ENCODE data around the gene ARMC8. TPM values are rescaled to one million over a fixed set of nuclear protein-coding genes. Genes with fewer than 3 reads are reported as not detected.

The ARMC8 gene
- total and polyA plus RNA-seq, 2 of the 8 experiments (the other 6 are each of a cell fraction or from before 2014, with no cell fraction given), result 47.3 to 58.5 TPM

DNA sequence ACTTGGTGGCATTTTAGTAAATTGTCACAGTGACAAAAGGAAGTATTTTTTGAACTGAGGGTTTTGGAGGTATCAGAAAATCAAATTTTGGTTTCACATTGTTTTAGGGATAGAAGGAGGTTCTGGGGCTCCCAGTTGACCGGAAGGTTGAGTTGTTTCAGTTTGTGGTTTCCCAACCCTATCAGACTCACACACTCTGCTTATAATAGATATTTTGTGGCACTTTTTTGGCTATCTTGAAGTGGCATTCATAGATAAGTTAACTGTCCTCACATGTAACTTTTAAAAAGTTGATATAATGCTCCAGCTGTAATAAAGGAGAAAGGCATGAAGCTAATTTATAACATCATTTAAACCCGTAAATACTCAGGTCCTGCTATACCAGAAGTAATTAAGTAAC, 12.8 kb downstream of the ARMC8 start (continued):
- TF ChIP-seq, protein P1, sequence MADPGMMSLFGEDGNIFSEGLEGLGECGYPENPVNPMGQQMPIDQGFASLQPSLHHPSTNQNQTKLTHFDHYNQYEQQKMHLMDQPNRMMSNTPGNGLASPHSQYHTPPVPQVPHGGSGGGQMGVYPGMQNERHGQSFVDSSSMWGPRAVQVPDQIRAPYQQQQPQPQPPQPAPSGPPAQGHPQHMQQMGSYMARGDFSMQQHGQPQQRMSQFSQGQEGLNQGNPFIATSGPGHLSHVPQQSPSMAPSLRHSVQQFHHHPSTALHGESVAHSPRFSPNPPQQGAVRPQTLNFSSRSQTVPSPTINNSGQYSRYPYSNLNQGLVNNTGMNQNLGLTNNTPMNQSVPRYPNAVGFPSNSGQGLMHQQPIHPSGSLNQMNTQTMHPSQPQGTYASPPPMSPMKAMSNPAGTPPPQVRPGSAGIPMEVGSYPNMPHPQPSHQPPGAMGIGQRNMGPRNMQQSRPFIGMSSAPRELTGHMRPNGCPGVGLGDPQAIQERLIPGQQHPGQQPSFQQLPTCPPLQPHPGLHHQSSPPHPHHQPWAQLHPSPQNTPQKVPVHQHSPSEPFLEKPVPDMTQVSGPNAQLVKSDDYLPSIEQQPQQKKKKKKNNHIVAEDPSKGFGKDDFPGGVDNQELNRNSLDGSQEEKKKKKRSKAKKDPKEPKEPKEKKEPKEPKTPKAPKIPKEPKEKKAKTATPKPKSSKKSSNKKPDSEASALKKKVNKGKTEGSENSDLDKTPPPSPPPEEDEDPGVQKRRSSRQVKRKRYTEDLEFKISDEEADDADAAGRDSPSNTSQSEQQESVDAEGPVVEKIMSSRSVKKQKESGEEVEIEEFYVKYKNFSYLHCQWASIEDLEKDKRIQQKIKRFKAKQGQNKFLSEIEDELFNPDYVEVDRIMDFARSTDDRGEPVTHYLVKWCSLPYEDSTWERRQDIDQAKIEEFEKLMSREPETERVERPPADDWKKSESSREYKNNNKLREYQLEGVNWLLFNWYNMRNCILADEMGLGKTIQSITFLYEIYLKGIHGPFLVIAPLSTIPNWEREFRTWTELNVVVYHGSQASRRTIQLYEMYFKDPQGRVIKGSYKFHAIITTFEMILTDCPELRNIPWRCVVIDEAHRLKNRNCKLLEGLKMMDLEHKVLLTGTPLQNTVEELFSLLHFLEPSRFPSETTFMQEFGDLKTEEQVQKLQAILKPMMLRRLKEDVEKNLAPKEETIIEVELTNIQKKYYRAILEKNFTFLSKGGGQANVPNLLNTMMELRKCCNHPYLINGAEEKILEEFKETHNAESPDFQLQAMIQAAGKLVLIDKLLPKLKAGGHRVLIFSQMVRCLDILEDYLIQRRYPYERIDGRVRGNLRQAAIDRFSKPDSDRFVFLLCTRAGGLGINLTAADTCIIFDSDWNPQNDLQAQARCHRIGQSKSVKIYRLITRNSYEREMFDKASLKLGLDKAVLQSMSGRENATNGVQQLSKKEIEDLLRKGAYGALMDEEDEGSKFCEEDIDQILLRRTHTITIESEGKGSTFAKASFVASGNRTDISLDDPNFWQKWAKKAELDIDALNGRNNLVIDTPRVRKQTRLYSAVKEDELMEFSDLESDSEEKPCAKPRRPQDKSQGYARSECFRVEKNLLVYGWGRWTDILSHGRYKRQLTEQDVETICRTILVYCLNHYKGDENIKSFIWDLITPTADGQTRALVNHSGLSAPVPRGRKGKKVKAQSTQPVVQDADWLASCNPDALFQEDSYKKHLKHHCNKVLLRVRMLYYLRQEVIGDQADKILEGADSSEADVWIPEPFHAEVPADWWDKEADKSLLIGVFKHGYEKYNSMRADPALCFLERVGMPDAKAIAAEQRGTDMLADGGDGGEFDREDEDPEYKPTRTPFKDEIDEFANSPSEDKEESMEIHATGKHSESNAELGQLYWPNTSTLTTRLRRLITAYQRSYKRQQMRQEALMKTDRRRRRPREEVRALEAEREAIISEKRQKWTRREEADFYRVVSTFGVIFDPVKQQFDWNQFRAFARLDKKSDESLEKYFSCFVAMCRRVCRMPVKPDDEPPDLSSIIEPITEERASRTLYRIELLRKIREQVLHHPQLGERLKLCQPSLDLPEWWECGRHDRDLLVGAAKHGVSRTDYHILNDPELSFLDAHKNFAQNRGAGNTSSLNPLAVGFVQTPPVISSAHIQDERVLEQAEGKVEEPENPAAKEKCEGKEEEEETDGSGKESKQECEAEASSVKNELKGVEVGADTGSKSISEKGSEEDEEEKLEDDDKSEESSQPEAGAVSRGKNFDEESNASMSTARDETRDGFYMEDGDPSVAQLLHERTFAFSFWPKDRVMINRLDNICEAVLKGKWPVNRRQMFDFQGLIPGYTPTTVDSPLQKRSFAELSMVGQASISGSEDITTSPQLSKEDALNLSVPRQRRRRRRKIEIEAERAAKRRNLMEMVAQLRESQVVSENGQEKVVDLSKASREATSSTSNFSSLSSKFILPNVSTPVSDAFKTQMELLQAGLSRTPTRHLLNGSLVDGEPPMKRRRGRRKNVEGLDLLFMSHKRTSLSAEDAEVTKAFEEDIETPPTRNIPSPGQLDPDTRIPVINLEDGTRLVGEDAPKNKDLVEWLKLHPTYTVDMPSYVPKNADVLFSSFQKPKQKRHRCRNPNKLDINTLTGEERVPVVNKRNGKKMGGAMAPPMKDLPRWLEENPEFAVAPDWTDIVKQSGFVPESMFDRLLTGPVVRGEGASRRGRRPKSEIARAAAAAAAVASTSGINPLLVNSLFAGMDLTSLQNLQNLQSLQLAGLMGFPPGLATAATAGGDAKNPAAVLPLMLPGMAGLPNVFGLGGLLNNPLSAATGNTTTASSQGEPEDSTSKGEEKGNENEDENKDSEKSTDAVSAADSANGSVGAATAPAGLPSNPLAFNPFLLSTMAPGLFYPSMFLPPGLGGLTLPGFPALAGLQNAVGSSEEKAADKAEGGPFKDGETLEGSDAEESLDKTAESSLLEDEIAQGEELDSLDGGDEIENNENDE (IDR thresholded peaks at IDR 0.05; ENCODE audit: insufficient replicate concordance, low read length), result no peak
- no peak for TF ChIP-seq GTF2F1 (IDR thresholded peaks at IDR 0.05; ENCODE audit: borderline replicate concordance, low read depth, low read length)
- TF ChIP-seq SIRT6 (IDR thresholded peaks at IDR 0.05; ENCODE audit: low read length), result no peak
- no peak for TF ChIP-seq SIN3A (conservative IDR thresholded peaks at IDR 0.05 in 1 of 2, IDR thresholded peaks at IDR 0.05 in 1 of 2; ENCODE audit: low read depth in 1 of 2, low read length in 2 of 2)
- TF ChIP-seq RBBP5 (IDR thresholded peaks at IDR 0.05; ENCODE audit: borderline replicate concordance, low read depth, low read length), result no peak
- TF ChIP-seq POU5F1 (IDR thresholded peaks at IDR 0.05; ENCODE audit: low read depth, low read length), result no peak

All from H1 (cell line).